Stimulated activated CD8-positive, alpha-beta memory T cell treated with anti-CD3 and anti-CD28 coated beads, Interleukin-7, amount 100 ng/mL, for 24 hours (primary cell): ENCODE results near the gene NISCH.

Experiments
- DNase-seq: peaks from one replicate; pipeline ENCODE4 v3.0.0-alpha.2; 2020; ENCODE audit warnings: low read depth

NISCH gene

DNA sequence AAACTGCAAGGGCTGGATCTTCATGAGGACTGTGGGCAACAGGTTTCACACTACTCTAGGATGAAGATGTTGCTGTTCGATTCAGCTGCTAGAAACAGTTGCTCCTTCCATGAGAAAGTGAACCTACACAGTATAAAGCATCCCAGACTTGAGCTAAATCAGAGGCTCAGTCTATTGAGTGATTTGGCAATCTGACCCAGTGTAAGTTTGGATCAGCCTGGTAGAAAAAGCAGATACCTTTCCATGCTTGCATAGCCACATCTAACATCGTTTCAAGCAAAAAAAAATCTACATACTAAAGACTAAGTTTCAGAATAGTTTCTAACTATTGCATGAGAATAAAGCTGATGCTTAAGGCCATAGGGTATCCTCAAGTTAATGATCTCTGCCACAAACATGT is 85.6 kb downstream of the NISCH start:
- no peak for DNase-seq
